Right lung (tissue), 5 donors: ENCODE data around the gene CEP128. TPM values are rescaled to one million over a fixed set of nuclear protein-coding genes. Genes with fewer than 3 reads are reported as not detected.

ENCODE experiments used
- DNase-seq, 2 donors: peaks; one replicate each; pipeline ENCODE4 v3.0.0-alpha.2; 2013
- polyA plus RNA-seq, 5 donors: library from polyadenylated mRNA; unstranded; fragments of 120-200 nt; gene quantifications; one replicate each; pipeline versions ENCODE4 v1.2.1 to v1.2.3, GENCODE V29; 2013; ENCODE audit warnings: inconsistent platforms in 1 of 5, low replicate concordance in 1 of 5; ENCODE audit not compliant: insufficient read length in 5 of 5, insufficient read depth in 1 of 5

Gene CEP128
- polyA plus RNA-seq, 5 donors: 4.7 to 9.3 (median 7.7) TPM

GRCh38 chr14:80902608-80903007, 38.9 kb downstream of the CEP128 start:
- DNase-seq: no peak

DNA sequence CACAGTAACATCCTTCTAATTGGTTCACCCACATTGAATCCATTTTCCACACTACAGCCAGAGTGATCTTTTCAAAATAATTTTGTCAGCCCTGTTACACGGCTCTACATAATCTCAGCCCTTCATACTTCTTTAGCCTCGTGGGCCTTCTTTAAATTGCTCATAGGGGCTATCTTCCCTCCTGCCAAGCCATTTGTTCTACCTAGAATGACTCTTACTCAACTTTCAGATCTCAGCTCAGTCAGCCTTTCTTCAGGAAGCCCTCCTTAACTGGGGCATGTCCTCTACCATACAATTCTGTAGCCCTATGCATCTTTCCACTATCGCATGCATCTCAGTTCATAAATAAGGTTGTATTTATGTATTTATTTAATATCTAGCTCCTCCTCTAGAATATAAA, 39.7 kb downstream of the CEP128 start:
- DNase-seq: no peak

GRCh38 chr14:80901260-80901659, 40.3 kb downstream of the CEP128 start:
- no peak for DNase-seq

DNA sequence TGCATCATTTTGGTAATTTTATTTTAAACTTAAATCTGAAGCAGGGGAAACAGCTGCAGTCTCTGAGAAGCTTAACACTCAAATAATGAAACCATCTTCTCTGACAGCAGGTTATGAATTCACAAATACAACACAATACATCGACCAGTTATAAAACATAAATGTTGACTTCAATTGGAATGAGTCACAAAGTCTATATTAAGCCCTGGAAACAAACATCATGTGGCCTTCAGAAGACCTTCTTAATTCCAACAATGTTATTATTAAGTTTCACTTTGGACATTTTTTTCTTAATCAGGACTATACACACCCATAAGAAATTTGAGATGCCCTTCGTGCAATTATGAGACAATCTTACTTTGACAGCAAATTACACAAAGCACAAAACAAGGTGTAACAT, 68.9 kb downstream of the CEP128 start:
- no peak for DNase-seq

DNA sequence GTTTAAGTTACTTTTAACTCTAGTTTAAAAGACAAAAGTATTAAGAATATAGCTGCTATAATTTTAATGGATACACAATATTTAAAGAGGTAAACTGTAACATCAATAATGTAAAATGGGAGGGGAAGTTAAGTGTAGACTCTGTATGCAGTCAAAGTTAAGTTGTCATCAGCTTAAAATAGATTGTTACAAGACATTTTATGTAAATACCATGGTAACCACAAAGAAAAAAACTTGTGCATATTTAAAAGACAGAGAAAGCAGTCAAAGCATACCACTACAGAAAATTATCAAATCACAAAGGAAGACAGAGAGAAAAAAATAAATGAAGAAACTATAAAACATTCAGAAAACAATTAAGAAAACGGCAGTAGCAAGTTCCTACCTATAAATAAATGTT, 73.3 kb downstream of the CEP128 start:
- DNase-seq: no peak

- no peak for DNase-seq
Observed at GRCh38 chr14:80867798-80868197, 73.7 kb downstream of the CEP128 start.

GRCh38 chr14:80867091-80867490, 74.4 kb downstream of the CEP128 start:
- no peak for DNase-seq

GRCh38 chr14:80865565-80865964, 76.0 kb downstream of the CEP128 start:
- no peak for DNase-seq

GRCh38 chr14:80862983-80863382, 78.6 kb downstream of the CEP128 start:
- DNase-seq: no peak

DNA sequence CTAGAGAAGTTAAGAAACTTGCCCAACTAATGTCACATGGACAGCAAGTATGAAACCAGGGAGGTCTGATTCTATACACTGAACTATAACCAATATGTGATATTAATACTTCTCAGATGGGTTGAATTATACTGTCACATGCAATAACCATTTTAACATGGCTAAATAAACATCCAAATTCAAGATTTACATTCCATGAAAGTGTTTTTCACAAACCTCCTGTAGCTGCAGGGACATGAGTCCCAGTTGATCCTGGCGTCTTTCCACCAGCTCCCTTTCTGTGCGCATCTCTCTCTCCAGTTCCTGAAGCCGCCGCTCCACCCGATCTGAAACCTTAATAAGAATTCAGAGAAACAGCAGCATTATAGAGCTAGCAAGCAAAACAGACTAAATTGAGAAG, 79.0 kb downstream of the CEP128 start:
- no peak for DNase-seq

DNA sequence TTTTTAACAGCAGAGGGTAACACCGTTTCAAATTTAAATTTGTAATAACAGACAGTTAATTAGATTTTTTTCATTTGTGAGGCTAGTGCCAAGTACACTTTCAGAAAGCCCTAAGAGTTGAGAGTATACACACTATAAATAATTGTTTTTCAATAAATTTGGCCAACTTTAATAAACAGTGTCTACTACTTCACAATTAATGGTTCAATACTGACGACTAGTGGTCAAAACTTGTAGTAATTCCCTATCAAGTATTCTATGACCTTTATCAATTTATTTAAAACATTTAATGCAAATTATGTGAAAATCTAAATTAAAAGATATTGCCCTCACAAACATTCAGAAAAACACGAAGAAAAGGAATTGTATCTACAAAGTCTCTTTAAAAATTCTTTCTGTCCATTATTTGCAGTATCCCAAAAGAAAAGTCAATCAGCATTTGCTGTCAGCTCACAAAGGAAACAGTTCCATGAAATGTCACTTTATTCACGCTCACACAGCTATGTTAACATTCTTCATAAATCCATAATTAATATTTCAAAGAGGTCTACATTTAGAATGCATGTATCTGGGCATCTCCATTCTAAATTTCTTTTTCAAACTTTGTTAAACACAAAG, 91.2 kb downstream of the CEP128 start:
- peak; percentile 21 to 40 for DNase-seq

DNA sequence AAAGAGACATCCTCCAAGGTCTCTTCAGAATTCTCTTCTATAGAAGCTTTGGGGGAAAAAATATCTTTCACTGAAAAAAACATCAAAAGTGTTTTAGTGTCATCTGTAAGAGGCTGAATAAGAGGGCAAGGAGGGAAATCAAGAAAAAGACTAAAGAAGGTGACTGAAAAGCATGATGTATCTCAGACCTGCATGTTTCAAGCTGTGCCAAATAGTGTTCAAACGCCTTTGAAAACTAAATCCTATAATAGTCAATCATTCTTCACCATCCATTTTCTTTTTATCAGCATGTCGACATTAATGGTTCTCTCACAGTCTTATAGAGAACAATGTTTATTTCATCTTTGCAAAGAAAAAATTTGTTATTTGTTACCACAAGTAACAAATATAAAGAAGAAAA, 94.5 kb downstream of the CEP128 start:
- no peak for DNase-seq

DNA sequence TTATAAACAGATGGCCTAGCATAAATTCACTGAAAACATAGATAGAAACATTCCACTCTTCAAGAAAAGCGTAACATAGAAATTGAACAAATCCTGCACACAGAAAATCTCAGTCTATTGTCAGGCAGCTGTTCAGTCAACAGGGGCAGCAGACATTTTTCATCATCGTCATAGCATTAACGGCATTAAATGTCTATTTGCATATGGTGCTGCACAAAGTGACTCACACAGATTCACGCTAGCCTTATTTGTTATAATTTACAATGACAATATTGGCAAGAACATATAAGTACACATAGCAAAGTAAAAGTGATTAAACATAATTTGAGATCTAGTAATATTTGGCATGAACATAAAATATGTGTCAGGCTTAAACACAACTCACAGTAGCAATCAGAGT, 95.7 kb downstream of the CEP128 start:
- DNase-seq: peak in 1 of 2 donors; percentile 4

GRCh38 chr14:80844872-80845271, 96.7 kb downstream of the CEP128 start:
- DNase-seq: no peak

DNA sequence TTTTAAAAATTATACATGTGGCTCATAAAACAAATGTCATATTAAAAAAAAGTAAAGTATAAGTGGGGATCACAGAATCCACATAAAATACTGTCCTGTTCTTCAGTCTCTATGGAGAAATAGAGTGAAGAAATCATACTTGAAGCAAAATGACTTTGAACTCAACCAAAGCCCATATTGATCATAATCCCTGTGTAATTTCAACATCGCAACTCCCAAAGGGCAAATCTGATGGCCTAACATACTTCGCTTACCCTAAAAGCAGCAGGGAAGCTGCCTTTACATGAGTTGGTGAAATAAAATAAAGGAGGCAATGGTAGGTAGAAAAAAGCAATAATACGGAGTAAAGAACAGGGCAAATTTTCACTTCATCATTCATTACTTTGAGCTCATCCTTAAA, 101.8 kb downstream of the CEP128 start:
- no peak for DNase-seq

DNA sequence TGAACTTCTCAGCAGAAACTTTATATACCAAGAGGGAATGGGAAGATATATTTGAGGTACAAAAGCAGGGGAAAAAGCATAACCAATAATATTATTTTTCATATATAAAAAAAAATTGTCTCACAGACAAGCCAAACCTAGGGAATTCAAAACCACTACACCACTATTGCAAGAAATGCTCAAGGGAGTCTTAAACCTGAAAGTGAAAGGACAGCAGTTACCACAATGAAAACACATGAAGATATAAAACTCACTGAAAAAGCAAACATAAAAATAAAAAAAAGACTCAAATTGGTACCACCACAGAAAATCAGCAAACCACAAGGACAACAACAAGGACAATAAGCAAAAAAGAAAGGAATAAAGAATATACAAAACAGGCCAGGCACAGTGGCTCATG, 131.9 kb downstream of the CEP128 start:
- DNase-seq: no peak

GRCh38 chr14:80805136-80805535, 136.4 kb downstream of the CEP128 start:
- no peak for DNase-seq

- no peak for DNase-seq
Observed at GRCh38 chr14:80798878-80799277, 142.7 kb downstream of the CEP128 start.

DNA sequence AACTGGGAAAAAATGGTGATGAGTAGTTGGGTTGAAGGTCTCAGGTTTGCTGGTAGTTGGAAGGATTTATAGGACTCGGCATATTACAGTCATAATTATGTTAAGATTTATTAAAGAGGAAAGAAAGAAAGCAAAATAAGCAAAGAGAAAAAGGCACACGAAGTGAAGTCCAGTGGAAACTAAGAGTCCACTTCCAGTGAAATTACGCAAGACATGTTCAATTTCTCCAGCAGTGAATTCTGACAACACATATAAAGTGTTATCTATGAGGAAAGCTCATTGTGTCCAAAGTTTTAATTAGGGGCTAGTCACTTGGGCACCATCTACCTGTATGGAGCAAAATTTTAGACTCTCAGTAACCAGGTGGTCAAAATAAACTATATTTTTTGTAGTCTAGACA, 143.3 kb downstream of the CEP128 start:
- peak in 1 of 2 donors; percentile 25 for DNase-seq

DNA sequence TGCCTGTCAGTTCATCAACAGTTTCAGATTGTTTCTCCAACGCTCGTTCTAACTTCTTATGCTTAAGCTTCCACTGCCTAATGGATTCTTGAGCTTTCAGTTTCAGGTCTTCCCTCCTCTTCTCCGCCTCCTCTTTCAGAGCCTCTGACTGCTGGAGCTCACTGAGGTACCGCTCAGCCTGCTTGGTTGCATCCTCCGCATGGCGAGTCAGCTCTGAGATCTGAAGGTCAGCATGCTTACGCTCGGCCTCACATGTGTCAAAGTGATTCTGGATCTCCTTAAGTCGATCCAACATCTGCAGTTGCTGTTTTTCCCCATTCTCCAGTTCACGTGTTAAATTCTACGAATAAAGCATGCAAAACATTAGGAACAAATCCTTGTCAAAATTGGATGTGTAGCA, 148.8 kb downstream of the CEP128 start:
- peak in 1 of 2 donors; percentile 15 for DNase-seq

GRCh38 chr14:80787876-80788275, 153.7 kb downstream of the CEP128 start:
- no peak for DNase-seq

DNA sequence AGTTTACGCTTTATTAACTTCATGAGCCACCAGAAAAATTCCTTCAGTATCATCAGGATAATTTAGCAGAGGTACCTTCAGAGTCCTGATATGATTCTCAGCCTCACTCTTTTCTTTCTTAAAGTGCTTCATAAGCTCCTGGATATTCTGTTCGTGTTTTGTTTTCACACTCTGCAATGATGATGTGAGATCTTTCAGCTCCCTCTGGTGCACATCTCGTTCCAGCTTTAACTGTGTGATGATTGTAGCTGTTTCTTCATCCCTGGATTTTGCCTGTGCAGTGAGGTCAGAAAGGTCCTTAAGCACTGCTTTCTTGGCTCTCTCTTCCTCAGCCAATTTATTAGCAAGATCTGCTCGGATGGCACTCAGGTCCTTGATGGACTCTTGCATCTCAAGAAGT, 156.7 kb downstream of the CEP128 start:
- peak in 1 of 2 donors; percentile 13 for DNase-seq

GRCh38 chr14:80781972-80782367, 159.6 kb downstream of the CEP128 start:
- DNase-seq: no peak

DNA sequence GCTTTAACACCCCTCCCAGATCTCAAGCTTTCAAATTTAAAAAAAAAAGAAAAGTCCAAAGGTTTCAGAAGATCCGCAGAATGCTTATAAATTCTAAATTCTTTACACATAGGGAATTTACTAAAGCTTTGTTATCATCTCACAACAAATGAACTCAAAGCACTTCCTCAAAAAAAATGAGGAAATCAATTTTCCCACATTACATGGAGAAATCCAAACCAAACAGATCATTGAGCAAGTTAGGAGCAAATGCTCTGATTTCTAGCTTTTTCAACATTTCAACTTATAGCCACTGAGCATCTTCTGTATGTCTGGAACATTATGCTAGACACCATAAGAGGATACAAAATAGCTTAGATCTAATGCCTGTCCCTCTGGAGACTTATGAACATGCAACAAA, 161.0 kb downstream of the CEP128 start:
- DNase-seq: no peak

- no peak for DNase-seq
Observed at GRCh38 chr14:80776657-80777056, 164.9 kb downstream of the CEP128 start.
